ENCODE data around the gene MAPK14. TPM values are rescaled to one million over a fixed set of nuclear protein-coding genes. Genes with fewer than 3 reads are reported as not detected.

The MAPK14 gene
- total and polyA plus RNA-seq, 10 of the 15 experiments (the other 5 are each of a cell fraction or from before 2014, with no cell fraction given), result 12.5 to 59.5 (median 43.0) TPM

DNA sequence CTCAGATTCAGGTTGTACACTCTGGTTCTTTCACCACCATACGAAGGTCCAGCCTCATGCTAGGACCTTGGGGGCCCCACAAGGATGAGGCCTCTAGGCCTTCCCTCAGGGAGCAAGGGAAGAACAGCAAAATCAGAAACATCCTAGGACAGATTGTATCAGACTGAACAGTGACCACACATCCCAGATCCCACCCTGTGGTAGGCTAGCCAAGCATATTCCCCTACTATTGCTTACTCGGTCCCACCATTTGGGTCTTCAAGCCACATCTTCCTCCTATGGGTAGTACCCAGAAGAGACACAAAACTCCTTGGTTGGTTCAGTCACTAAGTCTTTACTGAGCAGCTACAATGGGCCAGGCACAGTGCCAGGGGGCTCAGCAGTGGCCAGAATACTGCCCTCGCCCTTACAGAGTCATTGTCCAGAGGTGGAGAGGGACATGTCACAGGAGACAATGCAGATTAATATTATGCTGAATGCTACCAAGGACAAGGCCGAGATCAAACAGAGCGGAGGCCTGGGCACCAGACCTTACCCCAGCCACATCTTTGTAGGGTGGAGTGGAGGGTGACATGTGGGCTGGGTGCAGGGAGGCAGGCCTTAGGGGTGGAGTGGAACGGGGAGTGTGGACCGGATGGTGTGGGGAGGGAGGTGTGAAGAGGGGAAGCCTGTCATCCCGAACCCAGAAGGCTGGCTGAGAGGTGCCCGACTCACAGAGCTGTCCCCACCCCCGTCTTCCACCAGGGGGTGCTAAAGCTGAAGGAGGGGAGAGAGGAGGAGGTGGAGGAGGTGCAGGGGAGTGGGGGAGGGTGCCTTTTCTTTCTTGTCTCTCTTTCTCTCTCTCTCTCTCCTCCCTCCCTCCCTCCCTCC lies 95.9 kb downstream of the MAPK14 start (continued):
- TF ChIP-seq RUNX3 (IDR thresholded peaks at IDR 0.05; ENCODE audit: low read length) (0 out of 2 replicates have a peak, but pooled peaks have one; percentile 9), YY1 (IDR thresholded peaks at IDR 0.05; ENCODE audit: low read depth, low read length) (peak; percentile 54), PAX5 (IDR thresholded peaks at IDR 0.05; ENCODE audit: borderline replicate concordance, low read depth, low read length) (peak; percentile 57; the same call in 1 of the 2 replicates), SRF (IDR thresholded peaks at IDR 0.05; ENCODE audit: low read depth in 2 of 2, low read length in 2 of 2) (no peak), BHLHE40 (IDR thresholded peaks at IDR 0.05; ENCODE audit: borderline replicate concordance in 1 of 2, low read depth in 2 of 2, low read length in 1 of 2) (peak; percentile 32 to 37; a peak in 1 of 4 replicates), IKZF1 (conservative IDR thresholded peaks at IDR 0.05) (peak; percentile 67; the same call in 1 of the 2 replicates), NFYA (IDR thresholded peaks at IDR 0.05; ENCODE audit: borderline replicate concordance, low read depth, low read length) (no peak), FOS (IDR thresholded peaks at IDR 0.05; ENCODE audit: borderline replicate concordance, extremely low read depth, insufficient read length) (no peak), TBL1XR1 (IDR thresholded peaks at IDR 0.05; ENCODE audit: low read depth, low read length) (no peak), SMARCA5 (IDR thresholded peaks at IDR 0.05) (no peak; the same call in 1 of the 2 replicates), BCLAF1 (IDR thresholded peaks at IDR 0.05) (no peak), NBN (IDR thresholded peaks at IDR 0.05) (peak; percentile 91), WRNIP1 (IDR thresholded peaks at IDR 0.05; ENCODE audit: borderline replicate concordance, low read depth, low read length) (no peak), MAX (IDR thresholded peaks at IDR 0.05; ENCODE audit: low read depth, low read length) (peak; percentile 37; the same call in 1 of the 2 replicates), NRF1 (conservative IDR thresholded peaks at IDR 0.05; ENCODE audit: low read depth, low read length) (no peak), TCF12 (IDR thresholded peaks at IDR 0.05; ENCODE audit: low read depth, low read length) (peak; percentile 57; the same call in 1 of the 2 replicates), CEBPB (IDR thresholded peaks at IDR 0.05; ENCODE audit: borderline replicate concordance in 1 of 2, low read depth in 2 of 2, low read length in 2 of 2) (no peak), PAX8 (IDR thresholded peaks at IDR 0.05) (no peak), MEF2A (IDR thresholded peaks at IDR 0.05; ENCODE audit: insufficient read depth, low read depth, low read length) (no peak), MEF2B (IDR thresholded peaks at IDR 0.05; ENCODE audit: partially characterized antibody, poor library complexity, severe bottlenecking) (peak; percentile 18), MXI1 (IDR thresholded peaks at IDR 0.05; ENCODE audit: low read depth, low read length) (peak; percentile 20; the same call in 1 of the 2 replicates)
- TF ChIP-seq, protein P1, sequence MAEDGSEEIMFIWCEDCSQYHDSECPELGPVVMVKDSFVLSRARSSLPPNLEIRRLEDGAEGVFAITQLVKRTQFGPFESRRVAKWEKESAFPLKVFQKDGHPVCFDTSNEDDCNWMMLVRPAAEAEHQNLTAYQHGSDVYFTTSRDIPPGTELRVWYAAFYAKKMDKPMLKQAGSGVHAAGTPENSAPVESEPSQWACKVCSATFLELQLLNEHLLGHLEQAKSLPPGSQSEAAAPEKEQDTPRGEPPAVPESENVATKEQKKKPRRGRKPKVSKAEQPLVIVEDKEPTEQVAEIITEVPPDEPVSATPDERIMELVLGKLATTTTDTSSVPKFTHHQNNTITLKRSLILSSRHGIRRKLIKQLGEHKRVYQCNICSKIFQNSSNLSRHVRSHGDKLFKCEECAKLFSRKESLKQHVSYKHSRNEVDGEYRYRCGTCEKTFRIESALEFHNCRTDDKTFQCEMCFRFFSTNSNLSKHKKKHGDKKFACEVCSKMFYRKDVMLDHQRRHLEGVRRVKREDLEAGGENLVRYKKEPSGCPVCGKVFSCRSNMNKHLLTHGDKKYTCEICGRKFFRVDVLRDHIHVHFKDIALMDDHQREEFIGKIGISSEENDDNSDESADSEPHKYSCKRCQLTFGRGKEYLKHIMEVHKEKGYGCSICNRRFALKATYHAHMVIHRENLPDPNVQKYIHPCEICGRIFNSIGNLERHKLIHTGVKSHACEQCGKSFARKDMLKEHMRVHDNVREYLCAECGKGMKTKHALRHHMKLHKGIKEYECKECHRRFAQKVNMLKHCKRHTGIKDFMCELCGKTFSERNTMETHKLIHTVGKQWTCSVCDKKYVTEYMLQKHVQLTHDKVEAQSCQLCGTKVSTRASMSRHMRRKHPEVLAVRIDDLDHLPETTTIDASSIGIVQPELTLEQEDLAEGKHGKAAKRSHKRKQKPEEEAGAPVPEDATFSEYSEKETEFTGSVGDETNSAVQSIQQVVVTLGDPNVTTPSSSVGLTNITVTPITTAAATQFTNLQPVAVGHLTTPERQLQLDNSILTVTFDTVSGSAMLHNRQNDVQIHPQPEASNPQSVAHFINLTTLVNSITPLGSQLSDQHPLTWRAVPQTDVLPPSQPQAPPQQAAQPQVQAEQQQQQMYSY (CRISPR knock-in tag; IDR thresholded peaks at IDR 0.05), result no peak
